Coronary artery (tissue), 2 donors: ENCODE data around the gene NAA50.
A peak's percentile ranks its signal among the peaks of the same experiment; 100 is the strongest.

Source experiments
- DNase-seq: peaks from one replicate; pipeline ENCODE4 v3.0.0-alpha.2; 2017; ENCODE audit warnings: low spot score
- H3K27ac ChIP-seq, 2 donors: fragments of 200-600 bp; sonication (generic); one replicate each; pipeline ENCODE4 v1.5.1; 2016 to 2019
- H3K4me3 ChIP-seq: fragments of 200-600 bp; sonication (generic); 2 replicates; pipeline ENCODE4 v1.5.1; 2016; ENCODE audit warnings: mild to moderate bottlenecking, moderate library complexity
- TF ChIP-seq, protein P1 (sequence below): fragments of 200-600 bp; sonication (generic); IDR thresholded peaks from one replicate; pipeline ENCODE4 v1.5.1; 2019; ENCODE audit warnings: antibody characterized with exemption

The NAA50 gene

DNA sequence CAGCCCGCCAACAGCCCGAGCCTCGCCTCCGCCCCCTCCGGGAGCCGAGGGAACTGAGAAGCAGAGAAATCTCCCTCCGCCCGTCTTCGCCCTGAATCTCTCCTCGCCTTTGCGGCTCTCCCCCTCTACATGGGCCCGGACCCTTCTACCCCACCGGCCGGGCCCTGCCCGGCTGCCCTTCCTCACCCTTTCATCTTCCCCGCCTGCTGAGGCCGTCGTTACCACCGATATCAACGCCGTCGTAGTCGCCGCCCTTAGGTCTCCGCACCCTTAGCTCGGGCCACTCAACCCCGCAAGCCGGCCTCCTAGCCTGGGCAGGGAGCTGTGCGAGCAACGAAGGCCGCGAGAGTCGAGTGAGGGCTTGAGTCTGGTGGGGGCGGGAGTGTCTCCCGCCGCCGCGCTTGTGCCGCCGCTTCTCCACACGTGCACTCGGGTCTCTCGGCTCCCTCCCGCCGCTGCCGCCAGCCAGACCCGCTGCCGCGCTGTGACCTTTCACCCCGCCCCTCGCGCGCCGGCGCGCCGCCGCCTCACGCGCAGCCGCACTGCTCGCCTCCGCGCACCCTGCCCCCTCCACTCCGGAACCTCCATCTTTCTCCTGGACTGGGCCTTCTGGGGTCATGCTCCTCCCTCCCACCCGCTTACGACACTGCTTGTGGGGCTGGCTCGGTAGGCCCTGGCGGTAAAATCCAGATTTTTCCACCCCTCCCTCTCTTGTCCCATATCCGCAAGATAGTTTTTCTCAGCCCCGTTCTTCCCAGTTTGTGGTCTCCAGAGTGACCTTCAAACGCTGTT lies at the start of gene NAA50:
TSS of gene NAA50 (minus strand) at position 494 of the 792 bp plus-strand sequence. CDS start at position 194, 300 bp downstream.
- Histone ChIP-seq H3K4me3 (peak within 1 kb of the TSS; percentile 96), H3K27ac (peak within 1 kb of the TSS; percentile 89 to 98)
- TF ChIP-seq, protein P1, sequence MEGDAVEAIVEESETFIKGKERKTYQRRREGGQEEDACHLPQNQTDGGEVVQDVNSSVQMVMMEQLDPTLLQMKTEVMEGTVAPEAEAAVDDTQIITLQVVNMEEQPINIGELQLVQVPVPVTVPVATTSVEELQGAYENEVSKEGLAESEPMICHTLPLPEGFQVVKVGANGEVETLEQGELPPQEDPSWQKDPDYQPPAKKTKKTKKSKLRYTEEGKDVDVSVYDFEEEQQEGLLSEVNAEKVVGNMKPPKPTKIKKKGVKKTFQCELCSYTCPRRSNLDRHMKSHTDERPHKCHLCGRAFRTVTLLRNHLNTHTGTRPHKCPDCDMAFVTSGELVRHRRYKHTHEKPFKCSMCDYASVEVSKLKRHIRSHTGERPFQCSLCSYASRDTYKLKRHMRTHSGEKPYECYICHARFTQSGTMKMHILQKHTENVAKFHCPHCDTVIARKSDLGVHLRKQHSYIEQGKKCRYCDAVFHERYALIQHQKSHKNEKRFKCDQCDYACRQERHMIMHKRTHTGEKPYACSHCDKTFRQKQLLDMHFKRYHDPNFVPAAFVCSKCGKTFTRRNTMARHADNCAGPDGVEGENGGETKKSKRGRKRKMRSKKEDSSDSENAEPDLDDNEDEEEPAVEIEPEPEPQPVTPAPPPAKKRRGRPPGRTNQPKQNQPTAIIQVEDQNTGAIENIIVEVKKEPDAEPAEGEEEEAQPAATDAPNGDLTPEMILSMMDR = no peak
- peak; percentile 96 for DNase-seq

DNA sequence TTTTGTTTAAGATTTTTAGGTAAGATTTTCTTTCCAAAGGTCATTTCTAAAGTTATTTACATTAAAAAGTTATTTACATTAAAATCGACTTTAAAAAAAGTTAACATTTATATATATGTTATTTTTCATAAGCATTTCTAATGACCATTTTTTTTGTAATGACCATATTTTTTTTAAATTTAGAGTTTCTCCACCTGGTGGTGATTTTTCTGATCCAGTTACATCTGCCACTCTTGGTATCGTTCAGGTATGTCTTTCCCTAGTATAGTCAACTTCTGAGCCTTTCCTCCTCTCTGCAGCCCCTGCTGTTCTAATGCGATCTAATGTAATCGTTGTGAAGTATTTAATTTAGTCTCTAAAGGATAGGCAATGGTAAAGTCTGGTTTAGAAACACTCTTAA lies 49.6 kb upstream of the NAA50 start:
- Histone ChIP-seq H3K27ac (no peak overlapping the region), H3K4me3 (no peak overlapping the region)
- TF ChIP-seq, protein P1 = no peak
- DNase-seq = no peak

DNA sequence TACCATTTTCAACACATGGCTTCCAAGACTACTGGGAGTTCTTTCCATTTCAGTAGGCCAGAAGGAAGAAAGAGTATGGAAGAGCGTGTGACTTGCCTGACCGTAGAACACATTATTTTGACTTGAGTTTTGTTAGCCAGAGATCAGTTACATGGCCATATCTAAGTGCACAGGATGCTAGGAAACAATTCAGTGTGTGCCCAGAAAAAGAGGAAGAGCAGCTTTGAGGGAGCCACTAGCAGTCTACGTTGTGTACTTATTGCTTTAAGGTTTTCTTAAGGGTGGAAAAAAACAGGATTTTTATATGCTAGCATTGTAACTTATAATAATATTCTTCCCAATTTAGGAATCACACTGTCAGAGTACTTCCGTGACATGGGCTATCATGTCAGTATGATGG lies 48.5 kb upstream of the NAA50 start:
- Histone ChIP-seq H3K27ac (no peak overlapping the region), H3K4me3 (no peak overlapping the region)
- TF ChIP-seq, protein P1 = no peak
- DNase-seq = no peak

DNA sequence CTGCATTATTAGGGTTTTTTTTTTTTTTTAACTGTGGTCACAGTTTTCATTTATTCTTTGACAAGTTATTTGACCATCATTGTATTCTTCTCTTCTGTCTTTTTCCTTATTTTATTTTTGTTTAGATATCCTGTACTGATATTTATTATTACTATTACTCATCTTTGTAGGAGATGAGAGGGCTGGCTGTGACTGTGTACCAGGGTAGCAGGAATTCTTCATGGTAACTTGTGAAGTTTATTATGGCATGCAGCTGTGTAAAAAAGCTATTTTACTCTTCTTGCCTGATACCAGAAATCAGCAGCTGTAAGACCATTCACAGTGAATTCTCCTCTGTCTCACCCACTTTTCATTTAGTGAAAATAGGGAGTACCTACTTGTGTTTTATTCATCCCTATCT lies 45.3 kb upstream of the NAA50 start:
- TF ChIP-seq, protein P1 = no peak
- H3K4me3 ChIP-seq = no peak overlapping the region
- H3K27ac ChIP-seq = no peak overlapping the region
- no peak for DNase-seq

DNA sequence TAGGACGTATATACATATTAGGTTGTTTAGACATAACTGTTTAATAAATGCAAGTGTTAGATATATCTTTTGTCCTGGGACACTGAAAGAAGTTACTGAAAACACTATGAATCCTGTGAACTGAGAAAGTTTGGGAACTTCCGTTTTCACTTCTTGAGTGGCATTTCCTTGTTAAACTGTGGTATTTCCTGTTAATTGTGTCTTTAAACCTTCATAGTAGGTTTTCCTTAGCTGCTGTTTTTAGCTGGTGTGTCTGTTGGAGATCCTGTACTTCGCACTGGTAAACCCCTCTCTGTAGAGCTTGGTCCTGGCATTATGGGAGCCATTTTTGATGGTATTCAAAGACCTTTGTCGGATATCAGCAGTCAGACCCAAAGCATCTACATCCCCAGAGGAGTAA lies 37.9 kb upstream of the NAA50 start:
- no peak for DNase-seq
- H3K4me3 ChIP-seq = peak overlapping the region; percentile 12
- peak overlapping the region; percentile 44 to 53 for H3K27ac ChIP-seq
- TF ChIP-seq, protein P1 = no peak

DNA sequence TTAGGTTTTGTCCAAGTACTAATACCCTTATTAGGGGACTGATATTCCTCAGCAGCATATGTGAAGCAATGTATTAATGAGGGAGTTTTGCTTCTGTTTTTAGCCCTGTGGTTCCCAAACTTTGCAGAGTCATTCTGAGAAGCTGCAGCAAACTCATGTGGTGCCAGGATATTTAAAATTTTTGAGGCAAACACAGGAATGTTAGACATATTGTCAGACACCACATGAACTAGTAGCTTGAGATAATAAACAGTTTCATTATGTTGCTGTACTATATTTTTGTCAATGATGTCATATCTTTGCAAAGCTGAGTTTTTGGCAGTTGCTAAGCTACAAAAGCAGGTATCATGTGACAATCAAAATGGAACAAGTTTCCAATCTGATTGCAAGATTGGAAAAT lies 37.4 kb upstream of the NAA50 start:
- TF ChIP-seq, protein P1 = no peak
- H3K27ac ChIP-seq = peak overlapping the region; percentile 12 to 44
- H3K4me3 ChIP-seq = no peak overlapping the region
- DNase-seq = no peak

DNA sequence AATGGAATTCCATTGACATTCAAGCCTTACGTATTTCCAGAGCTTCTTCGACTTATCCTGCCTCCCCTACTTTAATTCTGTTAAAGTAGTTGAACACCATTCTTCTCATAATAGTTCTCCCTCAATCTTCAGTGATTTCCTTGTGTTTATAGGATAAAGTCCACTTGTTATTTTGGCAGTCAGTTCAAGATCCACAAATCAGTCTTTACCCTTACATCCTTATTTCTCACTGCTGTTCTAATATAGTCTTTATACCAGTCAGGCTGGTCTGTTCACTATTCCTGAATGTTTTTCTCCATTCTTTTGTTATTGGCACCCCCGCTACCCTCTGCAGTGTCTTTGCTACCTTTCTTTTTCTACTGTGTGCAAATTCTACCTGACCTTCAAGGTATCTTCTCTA lies 30.5 kb upstream of the NAA50 start:
- DNase-seq = no peak
- no peak overlapping the region for H3K4me3 ChIP-seq
- TF ChIP-seq, protein P1 = no peak
- no peak overlapping the region for H3K27ac ChIP-seq
